ENCODE measurements around the gene UPF1.

Gene UPF1

DNA sequence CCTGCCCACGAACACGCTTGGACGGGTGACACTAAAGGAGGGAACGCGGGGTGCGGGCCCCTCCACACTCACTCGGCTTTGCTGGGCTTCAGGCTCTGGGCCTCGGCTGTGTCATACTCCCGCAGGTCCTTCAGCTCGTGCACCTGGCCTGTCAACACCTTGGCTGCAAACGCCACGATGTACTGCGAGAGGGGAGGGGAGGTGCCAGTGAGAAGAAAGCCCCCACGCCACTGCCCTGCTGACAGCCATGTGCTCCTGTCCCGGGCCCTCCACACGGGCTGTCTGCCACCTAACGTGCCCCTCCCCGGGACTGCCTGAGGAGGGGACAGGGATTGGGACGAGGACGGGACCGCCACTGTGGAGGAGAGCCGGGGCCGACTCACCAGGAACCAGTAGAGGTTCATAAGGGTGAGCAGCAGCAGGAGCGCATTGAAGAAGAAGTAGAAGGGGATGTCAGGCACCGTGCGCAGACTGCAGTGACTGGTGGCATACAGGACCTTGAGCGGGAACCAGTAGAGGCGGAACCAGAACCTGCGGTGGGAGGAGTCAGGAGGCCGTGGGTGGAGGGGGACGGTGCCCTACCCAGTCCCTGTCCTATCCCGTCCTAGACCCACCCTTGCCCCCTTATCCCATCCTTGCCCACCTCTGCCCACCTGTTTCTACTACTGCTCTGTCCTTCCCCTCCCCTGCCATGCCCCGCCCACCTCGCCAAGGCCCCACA lies 47.3 kb downstream of the UPF1 start:
- no peak for DNase-seq

DNA sequence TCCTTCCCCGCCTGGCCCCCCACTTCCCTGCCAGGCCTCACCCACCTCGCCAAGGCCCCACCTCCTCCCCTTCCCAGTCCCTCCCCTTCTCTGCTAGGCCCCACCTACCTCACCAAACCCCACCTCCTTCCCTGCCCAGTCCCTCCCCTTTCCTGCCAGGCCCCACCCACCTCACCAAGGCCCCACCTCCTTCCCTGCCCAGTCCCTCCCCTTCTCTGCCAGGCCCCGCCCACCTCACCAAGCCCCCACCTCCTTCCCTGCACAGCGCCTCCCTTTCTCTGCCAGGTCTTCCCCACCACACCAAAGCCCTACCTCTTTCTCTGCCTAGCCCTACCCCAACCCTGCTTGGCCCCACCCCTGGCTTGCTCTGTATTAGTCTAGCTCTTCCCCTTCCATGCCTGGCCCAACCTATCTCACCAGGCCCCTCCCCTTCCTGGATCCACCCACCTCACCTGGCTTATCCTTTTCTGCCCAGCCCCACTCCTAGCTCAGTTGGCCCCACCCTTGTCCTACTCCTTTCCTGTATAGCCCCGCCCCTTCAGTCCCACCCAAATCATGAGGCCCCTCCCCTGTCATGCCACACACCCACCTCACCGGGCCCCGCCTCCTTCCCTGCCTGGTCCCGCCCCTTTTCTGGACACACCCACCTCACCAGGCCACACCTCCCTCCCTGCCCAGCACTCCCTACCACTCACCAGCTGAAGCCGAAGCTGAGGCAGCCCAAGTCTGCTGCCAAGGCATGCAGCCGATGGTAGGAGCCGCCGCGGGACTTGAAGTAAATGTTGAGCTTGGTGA lies 48.0 kb downstream of the UPF1 start:
- DNase-seq: no peak

DNA sequence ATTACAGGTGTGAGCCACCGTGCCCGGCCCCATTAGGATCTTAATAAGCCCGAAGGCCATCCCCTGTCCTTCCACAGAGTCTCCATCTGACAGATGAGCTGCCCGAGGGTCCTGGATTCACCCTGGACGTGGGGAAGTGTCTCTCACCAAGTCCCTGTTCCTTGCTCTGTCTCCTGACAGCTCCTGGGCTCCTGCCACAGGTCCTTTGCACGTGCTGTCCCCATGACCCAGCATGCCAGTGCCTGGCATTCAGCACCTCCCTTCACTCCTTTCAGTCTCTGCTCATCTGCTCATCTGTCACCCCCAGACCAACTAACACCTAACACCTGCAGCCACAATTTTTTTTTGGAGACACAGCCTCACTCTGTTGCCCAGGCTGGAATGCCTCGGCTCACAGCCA lies 49.7 kb downstream of the UPF1 start:
- DNase-seq: no peak

DNA sequence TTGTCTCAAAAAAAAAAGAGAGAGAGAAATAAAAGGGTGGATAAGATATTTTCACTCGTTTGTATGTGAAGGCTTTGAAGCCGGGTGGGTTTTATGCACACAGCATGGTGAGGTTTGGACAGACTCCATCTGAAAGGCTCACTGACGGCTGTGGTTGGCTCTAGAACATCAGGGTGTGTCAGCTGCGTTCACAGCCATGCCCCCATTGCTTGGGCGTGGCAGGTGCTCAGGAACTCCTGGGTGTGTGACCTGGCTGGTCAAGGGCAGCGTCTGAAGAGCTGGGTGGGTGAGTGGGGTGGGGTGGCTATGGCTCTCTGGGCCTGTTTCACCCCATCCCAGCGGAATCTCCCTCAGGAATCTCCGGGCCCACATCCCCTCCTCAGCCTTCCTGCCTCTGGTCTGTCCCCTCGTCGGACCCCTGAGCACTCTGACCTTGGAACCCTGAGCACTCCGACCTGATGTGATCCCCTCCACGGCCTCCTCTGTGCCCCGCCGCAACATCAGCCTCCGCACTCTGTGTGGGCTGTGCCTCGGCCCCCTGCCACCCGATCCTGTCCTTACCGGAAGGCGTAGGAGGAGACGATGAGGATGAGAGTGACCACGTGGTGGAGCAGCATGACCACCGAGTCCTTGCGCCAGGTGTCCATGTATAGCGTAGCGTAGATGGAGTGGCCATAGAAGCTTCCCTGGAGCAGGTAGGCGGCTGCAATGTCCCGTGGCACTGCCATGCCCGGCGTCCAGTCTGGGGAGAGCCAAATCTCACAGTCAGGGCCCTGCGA lies 52.0 kb downstream of the UPF1 start:
- no peak for DNase-seq

DNA sequence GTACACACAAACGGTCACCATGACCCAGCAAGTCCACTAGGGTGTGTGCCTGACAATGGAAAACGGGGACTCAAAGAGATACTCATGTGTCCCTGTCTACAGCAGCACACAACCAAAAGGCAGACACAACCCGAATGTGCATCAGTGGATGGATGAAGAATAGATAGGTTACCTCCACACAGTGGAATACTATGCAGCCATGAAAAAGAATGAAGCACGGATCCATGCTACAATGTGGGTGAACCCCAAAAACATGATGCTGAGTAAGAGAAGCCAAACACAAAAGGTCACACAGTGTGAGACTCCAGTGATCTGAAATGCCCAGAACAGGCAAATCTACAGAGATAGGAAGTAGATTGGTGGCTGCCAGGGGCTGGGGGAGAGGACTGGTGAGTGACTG lies 55.2 kb downstream of the UPF1 start:
- no peak for DNase-seq

DNA sequence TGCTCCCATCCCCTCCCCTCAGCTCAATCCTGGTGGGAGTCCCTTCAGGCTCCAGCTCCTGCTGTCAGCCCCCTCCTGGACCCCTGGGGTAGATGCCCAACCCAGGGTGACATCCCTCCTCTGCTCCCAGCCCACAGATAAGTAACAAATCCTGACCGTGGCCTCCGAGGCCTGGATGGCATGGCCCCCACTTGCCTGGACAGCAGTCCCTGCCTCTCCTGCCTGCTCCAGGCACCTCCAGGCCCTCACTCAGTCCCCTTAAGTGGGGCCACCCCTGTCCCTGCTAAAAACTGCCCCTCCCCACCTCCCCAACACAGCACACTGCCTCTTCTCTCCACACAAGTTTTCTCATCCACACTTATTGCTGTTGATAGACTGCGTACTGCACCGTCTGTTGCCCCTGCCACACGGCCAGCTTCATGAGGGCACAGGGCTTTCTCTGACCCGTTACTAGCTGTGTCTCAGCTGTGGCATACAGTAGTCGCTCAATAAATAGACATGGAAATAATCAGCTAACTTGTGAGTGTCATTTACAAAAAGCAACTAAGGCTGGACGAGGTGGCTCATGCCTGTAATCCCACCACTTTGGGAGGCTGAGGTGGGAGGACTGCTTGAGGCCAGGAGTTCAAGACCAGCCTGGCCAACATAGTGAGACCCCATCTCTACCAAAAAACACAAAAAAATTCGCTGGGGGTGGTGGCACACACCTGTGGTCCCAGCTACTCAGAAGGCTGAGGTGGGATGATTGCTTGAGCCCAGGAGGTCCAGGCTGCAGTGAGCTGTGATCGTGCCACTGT lies 58.4 kb downstream of the UPF1 start:
- no peak for DNase-seq

DNA sequence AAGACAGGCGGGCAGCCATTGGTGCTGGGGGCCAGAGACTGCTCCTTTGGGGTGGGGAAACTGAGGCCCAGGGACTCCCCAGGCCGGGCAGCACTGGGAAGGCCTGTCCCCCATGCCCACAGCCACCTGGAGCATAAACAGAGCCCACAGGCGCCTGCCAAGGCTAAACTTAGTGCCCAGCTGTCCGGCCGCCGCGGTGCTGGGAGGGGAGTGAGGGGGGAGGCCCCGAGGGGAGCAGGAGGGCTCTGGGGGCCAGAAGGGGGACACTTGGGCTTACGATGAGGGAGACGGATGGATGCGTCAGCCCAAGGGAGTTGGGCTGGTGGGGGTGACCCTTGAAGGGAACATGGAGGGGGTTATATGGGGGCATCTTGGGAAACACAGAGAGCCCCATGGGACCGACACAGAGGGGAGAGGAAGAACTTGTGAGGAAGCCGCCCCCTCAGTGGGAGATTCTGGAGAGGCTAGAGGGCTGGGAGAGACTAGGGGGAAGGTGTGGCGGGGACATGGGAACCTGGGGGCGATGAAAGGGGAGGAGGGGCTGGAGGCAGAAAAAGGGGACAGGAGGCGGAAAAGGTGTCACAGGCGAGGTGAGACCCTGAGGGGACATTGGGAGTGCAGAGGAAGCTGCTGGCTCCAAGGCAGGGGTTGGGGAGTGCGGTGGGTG lies 62.0 kb downstream of the UPF1 start:
- DNase-seq: no peak

DNA sequence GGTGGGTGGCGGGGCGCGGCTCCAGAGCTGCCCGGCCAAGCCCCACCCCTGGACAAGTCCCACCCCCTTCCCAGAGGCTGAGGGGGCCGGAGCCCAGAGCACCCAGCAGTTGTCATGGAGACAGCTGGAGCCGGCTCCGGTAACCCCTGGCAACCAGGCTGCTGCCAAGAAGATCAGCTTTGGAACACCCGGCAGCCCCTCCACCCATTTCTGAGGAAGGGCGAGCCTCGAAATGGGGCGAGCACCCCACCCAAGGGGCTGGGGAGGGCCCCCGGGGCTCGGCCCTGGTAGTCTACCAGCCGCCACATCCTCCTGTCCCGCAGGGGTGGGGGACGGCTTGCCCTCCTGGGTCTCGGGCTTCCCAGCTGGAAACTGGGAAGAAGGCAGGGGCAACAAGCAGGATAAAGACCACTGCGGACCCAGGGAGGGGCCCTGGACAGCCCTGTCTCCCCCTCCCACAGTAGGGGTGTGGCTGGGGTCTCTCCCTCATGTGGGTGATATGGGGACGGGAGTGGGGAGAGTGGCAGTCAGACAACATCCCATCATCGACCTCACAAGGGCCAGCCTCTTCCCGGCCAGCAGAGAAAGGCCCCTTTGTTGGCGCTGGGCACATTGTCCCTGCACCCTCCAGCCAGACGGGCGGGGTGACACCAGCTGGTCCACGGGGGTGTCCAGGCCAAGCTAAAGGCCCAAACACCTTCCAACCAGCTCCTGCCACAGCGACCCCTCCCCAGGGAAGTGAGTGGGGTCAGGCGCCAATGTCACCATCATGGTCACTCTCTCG lies 62.7 kb downstream of the UPF1 start:
- peak; percentile 69 for DNase-seq

DNA sequence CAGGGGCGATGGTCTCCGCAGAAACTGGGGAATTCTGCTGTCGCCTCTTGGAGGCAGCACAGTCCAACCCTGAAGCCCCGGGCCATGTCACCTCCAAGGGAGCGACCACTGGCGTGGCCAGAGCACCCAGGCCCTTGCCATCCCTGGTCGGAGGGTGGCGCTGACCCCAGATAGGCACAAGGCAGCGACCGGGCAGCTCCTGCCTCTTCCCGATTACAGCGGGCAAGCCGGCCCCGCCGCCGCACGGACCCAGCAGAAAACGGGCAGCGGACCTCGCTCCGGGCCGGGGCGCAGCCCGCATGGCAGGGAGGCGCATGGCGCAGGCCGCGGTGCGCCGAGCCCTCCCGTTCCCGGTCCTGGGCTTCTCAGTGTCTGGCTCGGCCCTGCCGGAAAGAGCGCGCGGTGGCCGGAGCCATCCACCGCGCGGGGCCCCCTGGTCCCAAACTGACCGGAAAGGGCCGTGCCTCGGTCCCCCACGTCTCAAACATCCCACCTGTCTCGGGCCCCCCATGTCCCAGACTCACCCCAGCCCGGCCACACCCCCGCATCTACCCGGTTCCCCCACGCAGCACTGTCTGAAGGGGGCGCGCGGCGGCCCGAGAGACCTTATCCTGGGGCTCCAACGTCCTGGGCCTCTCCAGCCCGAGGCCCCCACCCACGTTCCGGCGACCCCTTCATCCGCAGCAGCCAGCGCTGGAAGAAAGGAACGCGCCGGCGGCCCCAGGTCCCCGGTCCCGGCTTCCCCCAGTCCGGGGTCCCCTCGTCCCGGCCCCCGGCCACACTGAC lies 63.5 kb downstream of the UPF1 start:
- no peak for DNase-seq

DNA sequence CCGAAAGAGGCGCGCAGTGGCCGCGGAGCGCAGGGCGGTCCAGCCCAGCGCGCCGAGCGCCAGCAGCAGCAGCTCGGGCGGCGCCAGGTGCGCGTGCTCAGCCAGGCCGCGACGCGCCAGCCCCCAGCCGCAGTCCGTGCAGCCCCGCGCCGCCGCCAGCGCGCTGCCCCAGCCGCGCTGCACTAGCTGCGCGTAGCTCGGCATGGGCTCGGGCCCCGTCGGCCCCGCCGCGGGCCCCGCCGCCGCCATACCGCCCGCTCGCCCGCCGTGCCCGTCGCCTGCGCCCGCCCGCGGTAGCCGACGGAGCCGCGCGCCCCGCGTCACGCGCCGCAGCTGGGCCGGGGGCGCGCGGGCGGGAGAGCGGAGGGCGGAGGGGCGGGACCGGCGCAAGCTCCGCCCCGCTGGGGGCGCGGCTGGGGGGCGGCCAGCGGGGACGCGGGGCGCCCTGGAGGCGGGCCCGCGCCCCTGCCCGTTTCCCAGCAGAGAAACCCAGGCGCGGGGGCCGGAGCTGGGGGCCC lies 64.1 kb downstream of the UPF1 start, which contains the start of gene CERS1:
CERS1 (minus strand) TSS at position 335 of the 518 bp plus-strand sequence; CDS start at position 249, 86 bp downstream.
- peak; percentile 21 for DNase-seq

DNA sequence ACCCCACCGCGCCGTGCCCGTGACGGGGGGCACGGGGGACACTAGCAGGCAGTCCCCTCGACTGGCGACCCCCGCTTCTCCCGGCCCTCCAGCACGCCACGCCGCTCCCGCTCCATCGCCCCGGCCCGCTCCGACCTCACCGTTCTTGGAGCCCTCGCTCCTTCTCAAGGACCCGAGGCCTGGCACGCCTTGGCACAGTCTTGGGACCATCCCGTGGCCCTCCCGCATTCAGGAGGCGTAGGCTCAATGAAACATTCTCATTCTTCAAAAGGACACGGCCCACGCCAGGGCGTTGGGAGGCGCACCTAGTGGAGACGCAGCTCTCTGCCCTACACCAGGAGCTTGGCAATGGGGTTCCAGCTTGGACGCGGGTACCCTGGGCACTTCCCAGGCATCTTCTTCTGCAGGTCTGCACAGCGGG lies 64.7 kb downstream of the UPF1 start:
- DNase-seq: no peak

DNA sequence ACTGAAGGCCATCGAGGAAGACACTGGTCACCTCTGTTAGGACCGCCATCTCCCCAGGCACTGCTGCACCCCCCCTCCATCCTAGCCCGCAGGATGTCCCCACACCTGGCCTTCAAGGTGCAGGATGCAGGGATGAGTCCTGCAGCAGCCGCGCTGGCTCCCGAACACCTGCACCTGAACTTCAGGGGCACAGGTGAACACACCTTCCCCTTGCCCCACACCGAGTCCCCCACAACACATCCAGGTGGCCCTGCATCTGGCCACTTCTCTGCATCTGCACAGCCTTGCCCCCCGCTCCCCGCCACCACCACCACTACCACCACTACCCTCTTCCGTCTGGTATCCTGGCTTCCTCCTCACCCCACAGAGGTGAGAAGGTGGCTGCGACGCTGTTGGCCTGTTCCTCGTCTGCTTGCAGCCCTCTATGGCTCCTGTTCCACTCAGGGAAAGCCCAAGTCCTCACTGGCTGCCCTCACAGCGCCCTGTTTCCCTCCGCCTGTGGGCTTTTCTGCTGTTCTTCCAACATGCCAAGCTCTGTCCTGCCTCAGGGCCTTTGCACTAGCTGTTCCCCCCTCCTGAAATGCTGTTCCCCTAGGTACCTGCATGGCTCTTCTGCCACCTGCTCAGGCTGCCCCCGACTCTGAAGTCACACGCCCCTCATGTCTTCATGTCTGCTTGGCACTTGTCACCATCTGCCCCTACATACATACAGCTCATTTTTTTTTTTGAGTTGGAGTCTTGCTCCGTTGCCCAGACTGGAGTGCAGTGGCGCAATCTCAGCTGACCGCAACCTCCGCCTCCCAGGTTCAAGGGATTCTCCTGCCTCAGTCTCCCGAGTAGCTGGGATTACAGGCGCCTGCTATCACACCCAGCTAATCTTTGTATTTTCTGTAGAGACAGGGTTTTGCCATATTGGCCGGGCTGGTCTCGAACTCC lies 65.6 kb downstream of the UPF1 start:
- no peak for DNase-seq

DNA sequence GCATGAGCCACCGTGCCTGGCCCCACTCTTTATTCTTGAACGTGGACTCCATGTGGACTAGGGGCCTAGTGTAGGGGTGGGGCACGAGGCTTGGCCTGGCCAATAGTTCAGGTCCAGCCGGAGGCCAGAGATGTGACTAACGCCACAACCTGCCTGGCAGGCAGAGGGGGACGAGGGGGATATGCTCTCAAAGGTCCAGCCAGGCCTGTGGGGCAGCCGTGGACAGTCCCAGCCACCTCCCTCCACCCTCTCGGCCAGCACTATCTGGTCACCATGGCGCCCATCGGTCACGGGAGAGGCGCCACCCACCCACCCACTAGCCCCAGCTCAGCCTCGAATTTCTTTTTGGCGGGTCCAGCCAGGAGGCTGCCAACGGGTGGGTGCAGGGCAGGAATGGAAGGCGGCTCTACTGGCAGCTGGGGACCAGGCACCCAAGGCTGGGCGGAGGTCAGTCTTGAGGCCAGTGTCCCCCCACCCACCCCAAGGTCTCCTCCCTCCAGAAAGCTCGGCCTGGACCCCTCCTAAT lies 66.4 kb downstream of the UPF1 start:
- no peak for DNase-seq

DNA sequence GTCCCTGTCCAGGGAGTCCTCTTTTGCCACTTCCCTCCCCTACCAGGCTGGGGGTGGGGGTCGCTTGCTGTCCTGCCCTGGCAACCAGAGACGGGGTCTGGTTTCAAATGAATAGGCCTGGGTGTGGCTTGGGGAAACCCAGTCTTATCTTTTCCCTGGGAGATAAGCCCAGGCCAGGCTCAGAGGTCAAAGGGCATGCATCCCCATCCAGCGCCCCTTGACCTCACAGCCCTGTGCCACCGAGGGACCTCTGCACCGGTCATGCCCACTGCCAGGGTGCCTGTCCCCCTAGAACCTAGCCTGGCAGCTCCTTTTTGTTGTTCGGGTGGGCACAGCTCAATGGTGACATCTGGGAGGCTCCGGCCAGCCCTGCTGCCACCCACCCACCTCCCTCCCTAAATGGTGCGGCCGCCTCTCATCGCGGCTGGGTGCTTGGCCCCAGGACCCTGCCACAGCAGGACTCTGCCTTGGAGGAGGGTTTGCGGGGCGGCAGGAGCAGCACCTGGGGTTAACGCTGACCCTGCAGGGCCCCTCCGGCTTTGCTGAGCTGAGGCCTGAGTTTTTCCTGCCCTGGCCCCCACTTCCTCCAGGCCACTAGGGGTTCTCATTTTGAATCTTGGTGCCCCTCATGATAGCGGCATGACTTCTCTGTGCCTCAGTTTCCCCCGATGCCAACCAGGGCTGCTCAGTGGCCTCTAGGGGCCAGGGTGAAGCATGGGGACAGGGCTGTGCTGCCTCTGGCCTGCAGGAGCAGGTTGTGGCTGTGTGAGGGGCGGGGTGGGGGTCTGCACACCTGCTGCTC lies 67.0 kb downstream of the UPF1 start:
- no peak for DNase-seq

DNA sequence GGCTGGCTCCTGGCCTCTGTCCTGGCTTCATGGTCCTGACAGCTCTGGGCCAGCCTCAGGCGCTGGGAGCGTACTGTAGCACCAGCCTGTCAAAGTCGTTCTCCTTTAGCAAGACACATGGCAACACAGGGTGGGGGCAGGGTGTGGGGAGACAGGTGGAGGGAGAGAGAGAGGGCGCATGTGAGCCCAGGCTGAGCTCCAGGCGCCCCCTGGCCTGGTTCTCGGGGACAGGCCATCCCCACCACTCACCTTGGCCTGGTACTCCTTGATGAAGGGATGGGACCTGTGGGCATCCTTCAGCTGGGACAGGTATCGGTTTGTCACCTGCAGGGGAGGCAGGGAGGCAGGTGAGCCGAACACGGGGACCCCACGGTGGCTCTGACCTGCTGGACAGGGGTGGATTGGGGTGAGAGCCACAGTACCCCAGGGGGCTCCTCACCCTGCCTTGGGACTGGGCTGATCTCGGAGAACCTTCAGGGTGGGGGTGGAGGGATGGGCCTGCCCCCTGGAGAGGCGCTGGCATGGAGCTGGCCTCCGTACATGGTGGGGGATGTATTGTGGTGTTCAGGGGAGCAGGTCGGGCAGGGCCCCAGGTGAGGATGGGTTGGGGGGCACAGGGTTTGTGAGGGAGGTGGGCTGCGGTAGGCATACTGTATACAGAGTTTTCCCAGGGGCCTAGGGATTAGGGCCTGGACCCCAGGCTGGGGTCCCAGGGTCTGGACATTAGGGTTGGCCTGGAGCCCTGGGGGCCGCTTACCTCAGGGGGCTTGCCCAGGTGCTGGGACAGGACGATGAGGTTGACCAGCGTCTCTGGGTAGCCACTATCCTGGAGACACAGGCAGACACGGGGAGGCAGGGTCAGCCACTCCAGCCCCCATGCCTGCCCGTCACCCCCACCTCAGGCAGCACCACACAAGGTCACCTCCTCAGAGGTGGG lies 68.1 kb downstream of the UPF1 start:
- DNase-seq: no peak

DNA sequence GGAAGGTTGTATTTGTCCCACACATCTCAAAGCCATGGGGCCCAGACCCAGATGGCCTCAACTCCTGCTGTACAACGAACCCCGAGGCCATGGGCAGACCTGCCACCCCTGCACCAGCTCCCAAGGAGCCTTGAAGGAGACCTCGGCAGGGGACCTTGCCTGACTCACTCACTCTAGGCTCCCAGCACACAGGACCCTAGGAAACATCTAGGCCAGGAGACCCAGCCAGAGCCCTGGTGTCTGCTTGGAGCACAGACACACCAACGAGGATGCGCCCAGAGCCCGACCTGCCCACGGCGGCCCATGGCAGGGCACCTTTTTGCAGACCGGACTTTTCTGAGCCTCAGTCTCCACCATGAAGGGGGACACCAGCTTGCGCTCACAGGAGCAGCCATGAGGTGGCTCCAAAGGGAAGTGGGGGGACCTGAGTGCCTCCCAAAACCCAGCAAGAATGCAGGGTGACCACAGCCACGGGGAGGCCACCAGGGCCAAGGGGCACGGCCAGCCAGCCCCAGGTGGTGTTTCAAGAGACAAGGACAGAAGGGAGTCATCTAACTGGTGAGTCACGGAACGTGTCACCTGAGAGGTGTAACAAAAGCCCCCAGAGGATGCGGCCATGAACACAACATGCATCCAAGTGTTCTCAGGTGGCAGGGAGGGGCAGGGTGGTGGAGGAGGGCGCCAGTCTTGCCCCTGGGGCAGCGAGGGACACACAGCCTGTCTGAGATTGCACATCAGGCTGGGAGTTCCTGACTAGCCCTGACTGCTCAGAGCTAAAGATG lies 69.1 kb downstream of the UPF1 start:
- DNase-seq: no peak
